A673 (cell line): ENCODE data around the gene VPS50. TPM values are rescaled to one million over a fixed set of nuclear protein-coding genes. Genes with fewer than 3 reads are reported as not detected.
"Not testable (repeated sequence)": the region's sequence is repeated elsewhere in the genome, so short reads cannot be mapped to it uniquely, and the experiment has no call there.

Experiments used
- BruUV-seq: library from RNA; stranded (reverse); fragments of 400-500 nt; replicated peaks from 2 replicates; lab custom pipeline; 2021; lab: Mats Ljungman, UMichigan
- CTCF ChIA-PET: fragments of 300-600 bp; sonication (Branson Sonifier 250); formaldehyde crosslinking; loops from one replicate; lab custom pipeline; 2022; ENCODE audit warnings: antibody characterized with exemption; lab: Charles Lee
- POLR2A ChIA-PET: fragments of 300-600 bp; sonication (Branson Sonifier 250); formaldehyde crosslinking; loops from one replicate; lab custom pipeline; 2022; ENCODE audit warnings: antibody characterized with exemption; ENCODE audit not compliant: low non-redundant PET; lab: Charles Lee
- DNase-seq: peaks from one replicate; pipeline ENCODE4 v3.0.0-alpha.2; 2015; ENCODE audit warnings: low spot score
- H3K27ac ChIP-seq: fragments of 200-600 bp; sonication (generic); 2 replicates; pipeline ENCODE4 v1.5.1; 2016; ENCODE audit warnings: mixed run types, low read depth, mild to moderate bottlenecking, mixed read lengths, antibody characterized with exemption, low read length; ENCODE audit not compliant: poor library complexity, severe bottlenecking
- H3K27me3 ChIP-seq: fragments of 200-600 bp; sonication (generic); replicated peaks from 2 replicates; pipeline ENCODE4 v1.6.1; 2017; ENCODE audit warnings: mixed run types, low read depth, mild to moderate bottlenecking, mixed read lengths, antibody characterized with exemption, low read length; ENCODE audit not compliant: insufficient read depth, poor library complexity
- H3K36me3 ChIP-seq: fragments of 200-600 bp; sonication (generic); 2 replicates; pipeline ENCODE4 v1.6.1; 2016; ENCODE audit warnings: mixed run types, mild to moderate bottlenecking, mixed read lengths, antibody characterized with exemption, low read length; ENCODE audit not compliant: insufficient read depth, poor library complexity, severe bottlenecking
- H3K4me1 ChIP-seq: fragments of 200-600 bp; sonication (generic); 2 replicates; pipeline ENCODE4 v1.6.1; 2017; ENCODE audit warnings: mixed run types, mild to moderate bottlenecking, mixed read lengths, antibody characterized with exemption, low read length; ENCODE audit not compliant: insufficient read depth, poor library complexity, severe bottlenecking
- H3K4me3 ChIP-seq: fragments of 200-600 bp; sonication (generic); 2 replicates; pipeline ENCODE4 v1.5.1; 2016; ENCODE audit warnings: low read depth, mixed run types, mild to moderate bottlenecking, mixed read lengths, low read length; ENCODE audit not compliant: poor library complexity, severe bottlenecking
- H3K9me3 ChIP-seq: fragments of 200-600 bp; sonication (generic); 2 replicates; pipeline ENCODE4 v1.6.1; 2016; ENCODE audit warnings: mixed run types, low read depth, mild to moderate bottlenecking, mixed read lengths, antibody characterized with exemption, low read length; ENCODE audit not compliant: poor library complexity, severe bottlenecking
- CTCF ChIP-seq: fragments of 300-800, 200-600 bp; sonication (generic); conservative IDR thresholded peaks from 2 replicates; pipeline ENCODE4 v1.5.1; 2017; ENCODE audit warnings: low read depth, mild to moderate bottlenecking, antibody characterized with exemption, low read length, moderate library complexity, mixed read lengths
- EZH2 ChIP-seq: fragments of 200-600 bp; sonication (generic); IDR thresholded peaks from 2 replicates; pipeline ENCODE4 v1.6.1; 2017; ENCODE audit warnings: borderline replicate concordance, low read depth, mild to moderate bottlenecking, mixed read lengths, antibody characterized with exemption, low read length; ENCODE audit not compliant: poor library complexity, severe bottlenecking
- intact Hi-C: fragments of 100-400 bp; cut with micrococcal nuclease; formaldehyde crosslinking; loops from one replicate; pipeline ENCODE4 v1.10.0; 2022; ENCODE audit not compliant: unreplicated experiment
- total RNA-seq: library from RNA; stranded (reverse); gene quantifications from 2 replicates; pipeline ENCODE4 v1.2.3, GENCODE V29; 2021

The VPS50 gene
- total RNA-seq, 1 experiment from 2014 or later: 19.0 TPM

DNA sequence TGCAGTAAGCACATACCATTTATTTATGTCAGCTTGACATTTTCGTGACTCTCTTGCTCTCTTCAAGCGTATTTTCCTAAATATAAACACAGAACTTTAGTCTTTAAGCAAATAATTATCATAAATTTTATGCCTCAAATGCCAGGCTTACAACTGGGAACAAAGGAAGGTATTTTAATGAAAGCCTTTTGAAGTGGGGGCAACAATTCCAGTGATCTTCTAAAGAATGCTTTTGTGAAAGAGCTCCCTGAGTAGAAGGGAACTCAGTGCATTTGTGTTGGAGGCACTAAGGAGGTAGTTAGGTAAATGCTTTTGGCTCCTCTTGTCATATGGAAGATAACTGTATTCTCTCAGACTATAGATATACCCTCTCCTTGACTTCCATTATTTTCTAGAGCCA is 104.9 kb downstream of the VPS50 start:
- H3K27me3 ChIP-seq: no peaks in the 10 kb centered on the region
- H3K36me3 ChIP-seq: no peaks in the 10 kb centered on the region
- ChIA-PET POLR2A (no interaction called here), CTCF (no interaction called here)
- H3K4me3 ChIP-seq: no peak overlapping the region
- no peaks in the 10 kb centered on the region for H3K9me3 ChIP-seq
- BruUV-seq: no TSS peak
- DNase-seq: no peak
- intact Hi-C loops: no loop called here
- TF ChIP-seq CTCF: no peak
- no peak for TF ChIP-seq EZH2
- no peak overlapping the region for H3K27ac ChIP-seq
- H3K4me1 ChIP-seq: no peaks in the 10 kb centered on the region

DNA sequence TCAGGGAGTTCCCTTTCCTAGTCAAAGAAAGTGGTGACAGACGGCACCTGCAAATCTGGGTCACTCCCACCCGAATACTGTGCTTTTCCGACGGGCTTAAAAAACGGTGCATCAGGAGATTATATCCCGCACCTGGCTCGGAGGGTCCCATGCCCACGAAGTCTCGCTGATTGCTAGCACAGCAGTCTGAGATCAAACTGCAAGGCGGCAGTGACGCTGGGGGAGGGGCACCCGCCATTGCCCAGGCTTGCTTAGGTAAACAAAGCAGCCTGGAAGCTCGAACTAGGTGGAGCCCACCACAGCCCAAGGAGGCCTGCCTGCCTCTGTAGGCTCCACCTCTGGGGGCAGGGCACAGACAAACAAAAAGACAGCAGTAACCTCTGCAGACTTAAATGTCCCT is 110.0 kb downstream of the VPS50 start:
- H3K9me3 ChIP-seq, CTCF ChIA-PET, BruUV-seq, POLR2A ChIA-PET, H3K36me3 ChIP-seq, H3K4me1 ChIP-seq, H3K4me3 ChIP-seq, H3K27me3 ChIP-seq, intact Hi-C loops, H3K27ac ChIP-seq, DNase-seq: not testable (repeated sequence)

DNA sequence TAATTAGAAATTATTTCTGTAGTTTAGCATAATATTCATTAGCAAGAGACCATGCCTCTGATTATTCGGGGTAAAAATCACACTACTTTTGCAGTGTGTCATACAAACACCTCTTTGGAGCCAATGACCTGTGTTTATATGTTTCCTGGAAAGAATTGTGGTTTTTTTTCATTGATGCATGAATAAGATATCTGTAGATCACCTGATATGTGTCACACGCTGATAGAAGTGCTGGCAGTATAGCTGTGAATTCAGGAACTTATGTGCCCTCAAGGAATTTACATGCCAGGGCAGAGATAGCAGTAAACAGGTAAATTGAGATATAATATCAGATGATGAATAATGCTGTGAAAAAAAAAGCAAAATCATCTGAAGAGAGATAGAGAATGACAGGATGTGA is 118.2 kb downstream of the VPS50 start:
- DNase-seq: no peak
- Histone ChIP-seq H3K9me3 (no peaks in the 10 kb centered on the region), H3K4me1 (no peaks in the 10 kb centered on the region), H3K4me3 (no peak overlapping the region), H3K27ac (no peak overlapping the region), H3K27me3 (no peaks in the 10 kb centered on the region), H3K36me3 (no peaks in the 10 kb centered on the region)
- intact Hi-C loops: no loop called here
- BruUV-seq: no TSS peak
- POLR2A ChIA-PET: no interaction called here
- TF ChIP-seq EZH2 (no peak), CTCF (no peak)
- CTCF ChIA-PET: no interaction called here

DNA sequence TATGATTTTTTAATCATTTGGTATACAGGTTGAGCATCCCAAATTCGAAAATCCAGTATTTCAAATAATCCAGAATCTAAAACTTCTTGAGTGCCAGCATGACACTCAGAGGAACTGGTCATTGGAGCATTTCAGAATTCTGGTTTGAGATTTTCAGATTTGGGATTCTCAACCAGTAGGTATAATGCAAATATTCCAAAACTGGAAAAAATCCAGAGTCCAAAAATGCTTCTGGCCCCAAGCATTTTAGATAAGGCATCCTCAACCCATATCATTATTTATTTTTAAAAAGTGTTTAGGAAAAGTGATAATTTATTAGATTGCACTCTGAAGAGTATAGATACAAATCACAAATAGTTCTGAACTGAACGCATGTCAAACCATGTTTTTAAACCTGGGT is 120.7 kb downstream of the VPS50 start:
- ChIA-PET POLR2A (no interaction called here), CTCF (no interaction called here)
- TF ChIP-seq EZH2: no peak
- no peak for TF ChIP-seq CTCF
- Histone ChIP-seq H3K27ac (no peak overlapping the region), H3K9me3 (no peaks in the 10 kb centered on the region), H3K4me3 (no peak overlapping the region), H3K27me3 (no peaks in the 10 kb centered on the region), H3K36me3 (no peaks in the 10 kb centered on the region), H3K4me1 (no peaks in the 10 kb centered on the region)
- no peak for DNase-seq
- intact Hi-C loops: no loop called here
- BruUV-seq: no TSS peak
